GM19395 (cell line): ENCODE measurements around the gene EID1.
"Not testable (repeated sequence)": the region's sequence is repeated elsewhere in the genome, so short reads cannot be mapped to it uniquely, and the experiment has no call there.

Experiments used
- ATAC-seq: cut with Tn5 transposase; IDR thresholded peaks from one replicate; pipeline ENCODE4 v1.9.1; 2021; ENCODE audit warnings: mild to moderate bottlenecking, moderate library complexity; ENCODE audit not compliant: unreplicated experiment

Gene EID1

DNA sequence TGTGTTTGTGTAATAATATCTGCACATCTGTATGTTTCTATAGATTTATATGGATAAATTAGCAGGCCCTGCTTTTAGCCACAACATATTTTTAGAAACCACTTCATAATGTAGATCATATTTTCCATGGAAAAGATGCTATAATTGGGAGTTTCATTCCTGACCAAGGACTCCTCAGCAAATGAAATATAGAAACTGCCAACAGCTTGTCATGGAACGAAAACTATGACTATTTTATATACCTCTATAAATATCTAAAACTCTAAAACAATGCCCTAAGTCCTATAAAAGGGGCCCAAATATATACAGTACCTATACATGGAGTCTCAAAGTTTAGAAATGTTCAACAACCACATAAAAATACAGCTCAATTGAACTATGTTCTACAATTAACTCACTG lies 27.9 kb downstream of the EID1 start:
- no peak for ATAC-seq

DNA sequence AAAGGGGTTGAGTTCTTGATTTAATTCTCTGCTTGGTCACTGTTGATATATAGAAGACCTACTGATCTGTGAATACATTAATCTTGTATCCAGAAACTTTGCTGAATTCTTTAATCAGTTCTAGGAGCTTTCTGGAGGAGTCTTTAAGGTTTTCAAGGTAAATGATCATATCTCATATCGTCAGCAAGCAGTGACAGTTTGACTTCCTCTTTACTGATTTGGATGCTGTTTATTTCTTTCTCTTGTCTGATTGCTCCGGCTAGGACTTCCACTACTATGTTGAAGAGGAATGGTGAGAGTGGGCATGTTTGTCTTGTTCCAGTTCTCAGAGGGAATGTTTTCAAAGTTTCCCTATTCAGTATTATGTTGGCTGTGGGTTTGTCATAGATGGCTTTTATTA lies 31.4 kb downstream of the EID1 start:
- ATAC-seq = not testable (repeated sequence)

DNA sequence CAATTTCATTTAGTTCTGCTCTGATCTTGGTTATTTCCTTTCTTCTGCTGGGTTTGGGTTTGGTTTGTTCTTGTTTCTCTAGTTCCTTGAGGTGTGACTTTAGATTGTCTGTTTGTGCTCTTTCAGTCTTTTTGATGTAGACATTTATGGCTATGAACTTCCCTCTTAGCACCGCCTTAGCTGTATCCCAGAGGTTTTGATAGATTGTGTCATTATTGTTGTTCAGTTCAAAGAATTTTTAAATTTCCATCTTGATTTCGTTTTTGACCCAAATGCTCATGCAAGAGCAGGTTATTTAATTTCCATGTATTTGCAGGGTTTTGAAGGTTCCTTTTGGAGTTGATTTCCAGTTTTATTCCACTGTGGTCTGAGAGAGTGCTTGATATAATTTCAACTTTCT lies 32.6 kb downstream of the EID1 start:
- ATAC-seq = not testable (repeated sequence)

DNA sequence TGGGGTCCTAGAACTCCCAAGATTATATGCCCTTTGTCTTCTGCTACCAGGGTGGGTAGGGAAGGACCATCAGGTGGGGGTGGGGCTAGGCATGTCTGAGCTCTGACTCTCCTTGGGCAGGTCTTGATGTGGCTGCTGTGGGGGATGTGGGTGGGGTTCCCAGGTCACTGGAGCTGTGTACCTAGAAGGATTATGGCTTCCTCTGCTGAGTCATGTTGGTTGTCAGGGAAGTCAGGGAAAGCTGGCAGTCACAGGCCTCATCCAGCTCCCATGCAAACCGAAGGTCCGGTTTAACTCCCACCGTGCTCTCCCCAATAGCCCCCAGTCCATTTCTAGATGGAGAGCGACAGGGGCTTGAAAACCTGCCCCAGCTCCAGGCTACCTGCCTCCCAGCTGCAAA lies 35.2 kb downstream of the EID1 start:
- no peak for ATAC-seq

DNA sequence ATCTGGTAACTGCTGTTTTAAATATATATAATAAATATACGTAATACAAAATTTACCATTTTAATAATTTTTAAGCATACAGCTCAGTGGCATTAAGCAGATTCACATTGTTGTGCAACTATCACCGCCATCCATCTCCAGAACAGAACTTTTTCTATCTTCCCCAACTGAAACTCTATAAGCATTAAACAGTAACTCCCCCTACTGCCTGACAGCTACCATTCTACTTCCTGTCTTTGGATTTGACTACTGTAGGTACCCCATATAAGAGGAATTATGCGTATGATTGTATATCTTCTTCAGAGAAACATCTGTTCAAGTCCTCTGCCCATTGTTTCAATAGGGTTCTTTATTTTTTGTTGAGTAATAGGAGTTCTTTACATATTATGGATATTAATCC lies 36.8 kb downstream of the EID1 start:
- ATAC-seq = no peak

DNA sequence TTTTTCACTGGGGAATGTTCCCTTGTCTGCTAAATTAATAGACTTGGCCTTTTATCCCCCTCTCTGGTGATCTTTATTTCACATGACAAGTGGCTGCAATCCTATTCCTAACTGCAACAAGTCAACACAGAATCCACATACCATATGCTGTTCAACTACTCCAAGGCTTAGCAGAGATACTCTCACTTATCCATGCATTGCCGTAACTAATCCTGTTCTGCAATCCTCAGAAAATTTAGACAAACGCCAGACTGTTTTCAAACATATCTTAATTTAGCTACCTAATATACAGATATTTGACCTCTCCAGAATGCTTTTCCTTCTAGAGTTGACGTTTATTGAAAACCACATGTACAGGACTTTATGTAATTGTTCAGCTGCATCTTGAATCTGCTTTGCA lies 37.9 kb downstream of the EID1 start:
- no peak for ATAC-seq

DNA sequence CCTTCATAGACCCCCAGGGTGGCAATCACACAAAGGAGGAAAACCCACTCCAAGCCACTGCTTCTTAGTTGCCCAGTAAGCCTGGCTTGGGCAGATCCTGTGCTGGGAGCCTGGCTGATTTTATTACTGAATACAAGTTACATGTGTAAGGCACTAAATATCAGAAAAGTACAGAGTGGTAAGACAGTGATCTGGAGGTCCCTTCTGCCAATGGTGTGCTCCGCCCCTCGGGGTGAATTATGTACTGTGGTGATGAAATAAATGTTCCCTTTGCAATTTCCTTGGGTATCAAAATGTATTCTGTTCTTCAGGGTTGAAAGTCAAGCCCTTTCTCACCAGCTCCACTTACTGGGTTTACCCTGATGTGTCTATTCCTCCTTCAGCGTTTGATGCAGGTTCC lies 38.8 kb downstream of the EID1 start:
- ATAC-seq = no peak

DNA sequence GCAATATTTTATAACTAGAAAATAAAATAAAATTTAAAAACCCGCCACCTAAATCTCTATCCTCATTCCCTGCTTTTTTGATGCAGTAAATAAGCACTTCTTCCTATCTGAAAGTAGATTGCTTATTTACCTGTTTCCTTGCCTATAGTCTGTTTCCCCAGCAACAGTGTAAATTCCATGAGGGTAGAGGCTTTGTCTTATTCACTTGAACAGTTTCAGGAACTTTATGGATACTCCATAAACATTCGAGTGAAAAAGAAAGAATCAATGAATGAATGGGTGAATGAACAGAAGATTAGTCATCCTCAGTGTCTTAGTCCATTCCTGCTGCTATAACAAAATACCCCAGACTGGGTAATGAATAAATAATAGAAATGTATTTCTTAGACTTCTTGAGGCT lies 44.1 kb downstream of the EID1 start:
- ATAC-seq = no peak

DNA sequence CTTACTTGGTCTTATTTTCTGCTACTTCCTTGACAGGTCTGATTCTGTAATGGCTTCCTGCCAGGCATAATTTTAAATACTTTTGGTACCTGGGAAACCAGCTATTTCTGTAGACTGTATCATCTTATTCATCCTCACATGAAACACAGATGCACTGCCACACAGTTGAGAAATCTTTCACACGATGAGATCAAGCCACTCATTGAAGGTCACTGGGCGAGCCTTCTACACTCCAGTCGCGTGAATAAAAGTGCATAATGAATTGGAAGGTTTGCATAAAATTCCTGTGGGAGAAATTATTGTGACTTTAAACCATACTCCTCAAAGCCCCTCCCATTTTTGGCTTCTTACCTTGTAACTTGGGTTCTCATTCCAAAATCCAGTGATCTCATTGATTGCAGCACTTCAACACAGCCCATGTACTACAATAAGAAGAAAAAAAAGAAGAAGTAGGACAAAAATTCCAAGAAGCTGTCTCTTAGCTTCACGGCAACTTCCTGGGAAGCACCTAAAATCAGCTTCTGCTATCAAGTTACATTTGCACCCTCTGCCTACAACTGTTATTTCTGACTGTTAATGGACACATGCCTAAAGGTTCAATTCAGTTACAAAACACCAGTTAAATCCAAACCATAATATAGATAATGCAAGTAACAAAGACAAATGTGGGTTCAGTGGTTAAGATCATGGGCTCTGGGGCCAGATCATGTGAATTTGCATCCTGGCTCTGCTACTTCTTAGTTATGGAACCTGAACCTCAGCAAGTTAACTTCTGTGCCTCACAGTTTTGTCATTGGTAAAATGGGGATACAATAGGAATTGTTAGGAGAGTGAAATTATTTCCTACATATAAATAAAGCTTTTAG lies 46.8 kb downstream of the EID1 start:
- ATAC-seq = no peak

DNA sequence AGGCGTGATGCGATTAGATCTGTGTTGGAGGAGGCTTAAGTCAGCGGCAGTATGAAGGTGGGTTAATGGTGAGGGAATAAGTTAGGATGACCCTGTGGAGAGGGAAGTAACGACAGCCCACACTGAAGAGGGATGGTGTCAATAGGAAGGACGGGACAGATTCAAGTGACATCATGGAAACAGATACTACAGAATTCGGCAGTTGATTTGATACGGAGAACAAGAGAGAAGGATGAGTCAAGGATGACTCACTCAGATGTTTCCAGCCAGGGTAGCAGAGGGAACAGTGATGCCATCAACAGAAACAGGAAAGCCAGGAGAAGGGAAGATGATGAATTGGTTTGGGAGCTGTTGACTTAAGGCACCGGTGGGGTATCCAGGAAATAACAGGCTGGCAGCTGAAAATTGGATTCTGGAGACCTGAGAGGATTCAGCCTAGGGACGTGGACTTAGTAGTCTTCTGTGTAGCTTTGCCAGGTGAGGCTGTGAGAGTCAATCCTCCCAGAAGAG lies 47.8 kb downstream of the EID1 start:
- ATAC-seq = no peak

DNA sequence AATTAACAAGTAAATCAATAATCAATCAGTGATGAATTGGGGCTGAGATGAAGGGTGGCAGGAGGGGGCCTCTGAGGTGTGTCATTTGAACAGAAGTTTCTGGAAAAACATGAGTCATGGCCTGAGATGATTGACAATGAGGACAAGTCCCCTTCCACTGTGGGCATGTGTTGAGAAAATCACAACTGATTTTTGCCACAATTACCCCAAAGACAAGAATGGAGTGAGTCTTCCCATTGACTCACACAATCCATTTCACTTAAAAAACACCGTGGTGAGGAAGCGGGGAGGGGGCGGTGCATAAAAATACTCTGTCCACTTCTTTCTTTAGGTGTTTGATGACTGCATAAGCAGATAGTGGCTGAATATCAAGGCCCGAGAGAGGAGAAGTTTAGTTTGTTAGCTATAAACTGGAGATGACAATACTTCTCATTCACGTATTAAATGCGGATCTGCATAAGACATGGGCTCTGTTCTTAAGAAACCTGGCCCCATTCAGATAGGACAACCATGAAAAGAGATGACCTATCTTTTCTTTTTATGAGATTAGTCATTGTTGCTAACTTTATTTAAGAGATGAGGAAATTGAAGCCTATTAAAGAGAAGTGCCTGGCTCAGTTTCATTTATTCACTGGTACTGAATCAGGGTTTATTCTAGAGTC lies 51.1 kb downstream of the EID1 start:
- ATAC-seq = no peak

DNA sequence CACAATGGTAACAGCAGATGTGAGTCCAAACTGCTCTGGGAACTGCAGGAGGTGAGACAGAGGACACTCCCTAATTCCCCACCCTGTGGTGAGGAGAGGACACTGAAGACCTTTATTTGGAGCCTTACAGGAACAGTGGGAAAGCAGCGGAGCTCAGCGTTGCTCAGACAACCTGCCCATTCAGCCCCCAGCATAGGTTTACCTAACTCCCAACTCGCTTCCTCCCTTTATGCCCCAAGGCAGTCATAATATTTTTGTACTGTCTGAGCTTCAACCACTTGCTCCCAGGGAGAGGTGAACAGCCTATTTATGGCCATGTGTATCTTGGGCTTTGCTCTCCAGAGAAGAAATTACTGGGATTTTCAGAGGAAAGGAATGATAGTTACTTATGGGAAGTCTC lies 51.7 kb downstream of the EID1 start:
- no peak for ATAC-seq
